Adrenal gland (tissue), 12 donors: ENCODE results near the gene APOB. TPM values are rescaled to one million over a fixed set of nuclear protein-coding genes. Genes with fewer than 3 reads are reported as not detected.

Source experiments
- DNase-seq, 7 donors: peaks; one replicate each; pipeline ENCODE4 v3.0.0-alpha.2; 2019 to 2020
- H3K27ac ChIP-seq, 5 donors: fragments of 200-600 bp; sonication (generic) in 4 of 5; 1 replicate in 3 of 5; 2 replicates in 2 of 5; pipeline versions ENCODE4 v1.5.1 to v1.8.0; 2016 to 2020; ENCODE audit warnings: mild to moderate bottlenecking in 1 of 5
- H3K27me3 ChIP-seq: fragments of 200-600 bp; 2 replicates; pipeline ENCODE4 v1.8.0; 2021
- H3K36me3 ChIP-seq, 2 donors: fragments of 200-600 bp; replicated peaks in 1 of 2; 1 replicate in 1 of 2; 2 replicates in 1 of 2; pipeline versions ENCODE4 v1.5.1 to v1.8.0; 2018 to 2022
- H3K4me1 ChIP-seq, 2 donors: fragments of 200-600 bp; replicated peaks in 1 of 2; 1 replicate in 1 of 2; 2 replicates in 1 of 2; pipeline versions ENCODE4 v1.5.1 to v1.8.0; 2018 to 2021
- H3K4me3 ChIP-seq, 4 donors: fragments of 200-600 bp; sonication (generic) in 3 of 4; one replicate each; pipeline ENCODE4 v1.5.1; 2016 to 2018
- H3K9me3 ChIP-seq, 3 donors: fragments of 200-600 bp; sonication (generic) in 1 of 3; replicated peaks in 1 of 3; 1 replicate in 2 of 3; 2 replicates in 1 of 3; pipeline versions ENCODE4 v1.5.1 to v1.8.0; 2016 to 2021
- CTCF ChIP-seq, 6 experiments: fragments of 450-650 bp in 4 of 6; fragments of 200-600 bp in 2 of 6; sonication (generic) in 1 of 6; IDR thresholded peaks; 1 replicate in 5 of 6; 2 replicates in 1 of 6; pipeline versions ENCODE4 v1.5.1 to v1.8.0; 2016 to 2021; ENCODE audit warnings: antibody characterized with exemption in 6 of 6, mild to moderate bottlenecking in 2 of 6, moderate library complexity in 1 of 6
- POLR2A ChIP-seq, 2 donors: fragments of 450-650 bp; IDR thresholded peaks; one replicate each; pipeline ENCODE4 v1.6.1; 2017; ENCODE audit warnings: antibody characterized with exemption in 2 of 2, mild to moderate bottlenecking in 2 of 2, moderate library complexity in 1 of 2
- whole genome bisulfite sequencing, 4 donors: extraction: QIAGEN DNeasy Blood & Tissue Kit in 2 of 4; methylation state at CpG; one replicate each; pipeline versions ENCODE4 v1.1.5 to v1.1.7; 2013 to 2017; 5-methylcytosine and 5-hydroxymethylcytosine counted together
- intact Hi-C, 2 donors: fragments of 100-400 bp; cut with DNase I; formaldehyde crosslinking; loops; one replicate each; pipeline versions ENCODE4 v1.14.1 to v1.15.0; 2022 to 2023
- polyA plus RNA-seq, 3 donors: library from polyadenylated mRNA; stranded (reverse); fragments of 200-250 nt in 2 of 3; fragments of 350-450 nt in 1 of 3; fragmentation: Illumina TruSeq in 1 of 3; extraction: RNeasy Lipid Tissue Mini Kit (QIAGEN cat#74804) in 1 of 3; gene quantifications; one replicate each; pipeline ENCODE4 v1.2.3, GENCODE V29; 2013 to 2014
- total RNA-seq, 9 donors: library from RNA; depleted of rRNA in 4 of 9; stranded (reverse); fragments of >200 nt in 4 of 9; fragments of 120-200 nt in 1 of 9; fragmentation: NEBNext Ultra II Directional in 1 of 9; extraction: Animal tissue kit (Norgen Biotek cat#: 25700) in 1 of 9; gene quantifications; one replicate each; pipeline versions ENCODE4 v1.1.0 to v1.2.4, GENCODE V29; 2013 to 2023
- donor health status: healthy with polysubstance abuse.
- donor health status: Bipolar disorder and iron deficiency.
- donor health status: DM: yes; HTN: yes; CAD: no.
- donor health status: DM: no; HTN: no; CAD: no.
- donor health status: DM: no; HTN: no; CAD: no.
- donor health status: DM: yes; HTN: yes; CAD: no.

APOB gene
- total and polyA plus RNA-seq, 12 donors: under 0.01 to 1.9 (median 0.16) TPM; not detected in 1

GRCh38 chr2:21002814-21003192, 41.1 kb downstream of the APOB start:
- Histone ChIP-seq H3K4me3 (no peak overlapping the region), H3K36me3 (no peaks in the 10 kb centered on the region), H3K4me1 (no peaks in the 10 kb centered on the region), H3K27ac (no peak overlapping the region), H3K27me3 (peaks cover 6% of the 10 kb centered on the region), H3K9me3 (no peaks in the 10 kb centered on the region)
- no peak for TF ChIP-seq POLR2A (IDR thresholded peaks at IDR 0.05)
- no peak for TF ChIP-seq CTCF (IDR thresholded peaks at IDR 0.05)
- DNase-seq: no peak
- 80 to 87% (median 83%) methylated on average over 4 of the region's 4 CpGs for WGBS, 4 donors
- intact Hi-C loops: no loop called here

GRCh38 chr2:21001988-21002813, 41.7 kb downstream of the APOB start:
- H3K9me3 ChIP-seq: no peaks in the 10 kb centered on the region
- intact Hi-C loops: no loop called here
- H3K36me3 ChIP-seq: no peaks in the 10 kb centered on the region
- 77 to 83% (median 81%) methylated on average over 9 of the region's 9 CpGs for WGBS, 4 donors
- no peak for TF ChIP-seq CTCF (IDR thresholded peaks at IDR 0.05)
- no peak for TF ChIP-seq POLR2A (IDR thresholded peaks at IDR 0.05)
- DNase-seq: no peak
- peaks cover 6% of the 10 kb centered on the region for H3K27me3 ChIP-seq
- no peak overlapping the region for H3K4me3 ChIP-seq
- no peaks in the 10 kb centered on the region for H3K4me1 ChIP-seq
- no peak overlapping the region for H3K27ac ChIP-seq

- no peak overlapping the region for H3K27ac ChIP-seq
- 80 to 96% (median 85%) methylated on average over 4 of the region's 4 CpGs for WGBS, 4 donors
Observed at GRCh38 chr2:21001225-21001946, 42.5 kb downstream of the APOB start.

More at GRCh38 chr2:21001225-21001946, 42.5 kb downstream of the APOB start:
- H3K4me1 ChIP-seq: no peaks in the 10 kb centered on the region
- H3K36me3 ChIP-seq: no peaks in the 10 kb centered on the region
- intact Hi-C loops: no loop called here
- no peaks in the 10 kb centered on the region for H3K9me3 ChIP-seq
- TF ChIP-seq POLR2A (IDR thresholded peaks at IDR 0.05) (no peak), CTCF (IDR thresholded peaks at IDR 0.05) (no peak)
- no peak overlapping the region for H3K4me3 ChIP-seq
- H3K27me3 ChIP-seq: peaks cover 6% of the 10 kb centered on the region
- no peak for DNase-seq
